PFSK-1 (cell line): ENCODE measurements around the gene MARCKSL1.

Source experiments
- FOXP2 ChIP-seq: optimal IDR thresholded peaks from 2 replicates; pipeline ENCODE3; 2011; ENCODE audit warnings: borderline replicate concordance, control low read depth, inconsistent platforms; ENCODE audit not compliant: insufficient read depth; ENCODE audit errors: extremely low read length, extremely low read depth
- POLR2AphosphoS5 ChIP-seq: IDR thresholded peaks from 2 replicates; pipeline ENCODE4 v1.6.1; 2012; ENCODE audit warnings: low read depth, mild to moderate bottlenecking, control low read depth, low read length, moderate library complexity
- SIN3A ChIP-seq: IDR thresholded peaks from 2 replicates; pipeline ENCODE4 v1.6.1; 2012; ENCODE audit warnings: mild to moderate bottlenecking, low read length, moderate library complexity, borderline replicate concordance; ENCODE audit not compliant: insufficient read depth
- TAF1 ChIP-seq: IDR thresholded peaks from 2 replicates; pipeline ENCODE4 v1.6.1; 2012; ENCODE audit warnings: low read length, control low read depth, borderline replicate concordance; ENCODE audit not compliant: insufficient read depth
- TF ChIP-seq, protein P1 (sequence below), 2 experiments: IDR thresholded peaks; 2 replicates each; pipeline versions ENCODE4 v1.6.1 to v1.8.0; 2011 to 2012; ENCODE audit warnings: low read depth in 2 of 2, low read length in 2 of 2, control low read depth in 1 of 2, inconsistent platforms in 1 of 2, mild to moderate bottlenecking in 1 of 2, moderate library complexity in 1 of 2; ENCODE audit not compliant: insufficient read depth in 1 of 2

Gene MARCKSL1

DNA sequence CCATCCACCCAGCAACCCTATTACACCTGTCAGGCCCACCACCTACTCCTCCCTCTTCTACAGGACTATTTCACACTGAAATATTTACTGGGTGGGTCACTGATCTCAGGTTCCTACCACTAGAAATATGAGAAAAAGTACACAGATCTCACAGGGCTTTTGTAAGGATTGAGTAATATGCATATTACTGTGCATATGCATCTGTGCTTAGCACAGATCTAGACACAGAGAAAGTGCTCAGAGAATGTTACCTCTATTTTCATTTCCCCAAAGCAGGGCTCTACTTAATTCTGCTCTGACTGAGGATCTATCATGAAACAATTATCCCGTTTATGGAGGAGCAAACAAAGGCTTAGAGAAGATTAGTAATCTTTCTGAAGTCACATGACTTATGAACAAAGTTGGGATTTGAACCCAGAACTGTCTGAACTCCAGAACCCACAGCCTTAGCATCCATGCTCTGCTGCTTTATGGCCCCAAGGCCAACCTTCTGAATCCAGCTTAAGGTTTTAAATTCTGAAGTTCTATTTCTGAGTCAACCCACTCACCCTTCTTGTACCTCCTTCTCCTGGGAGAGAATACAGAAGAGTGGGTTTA is 38.1 kb upstream of the MARCKSL1 start:
- no peak for TF ChIP-seq POLR2AphosphoS5
- TF ChIP-seq, protein P1, sequence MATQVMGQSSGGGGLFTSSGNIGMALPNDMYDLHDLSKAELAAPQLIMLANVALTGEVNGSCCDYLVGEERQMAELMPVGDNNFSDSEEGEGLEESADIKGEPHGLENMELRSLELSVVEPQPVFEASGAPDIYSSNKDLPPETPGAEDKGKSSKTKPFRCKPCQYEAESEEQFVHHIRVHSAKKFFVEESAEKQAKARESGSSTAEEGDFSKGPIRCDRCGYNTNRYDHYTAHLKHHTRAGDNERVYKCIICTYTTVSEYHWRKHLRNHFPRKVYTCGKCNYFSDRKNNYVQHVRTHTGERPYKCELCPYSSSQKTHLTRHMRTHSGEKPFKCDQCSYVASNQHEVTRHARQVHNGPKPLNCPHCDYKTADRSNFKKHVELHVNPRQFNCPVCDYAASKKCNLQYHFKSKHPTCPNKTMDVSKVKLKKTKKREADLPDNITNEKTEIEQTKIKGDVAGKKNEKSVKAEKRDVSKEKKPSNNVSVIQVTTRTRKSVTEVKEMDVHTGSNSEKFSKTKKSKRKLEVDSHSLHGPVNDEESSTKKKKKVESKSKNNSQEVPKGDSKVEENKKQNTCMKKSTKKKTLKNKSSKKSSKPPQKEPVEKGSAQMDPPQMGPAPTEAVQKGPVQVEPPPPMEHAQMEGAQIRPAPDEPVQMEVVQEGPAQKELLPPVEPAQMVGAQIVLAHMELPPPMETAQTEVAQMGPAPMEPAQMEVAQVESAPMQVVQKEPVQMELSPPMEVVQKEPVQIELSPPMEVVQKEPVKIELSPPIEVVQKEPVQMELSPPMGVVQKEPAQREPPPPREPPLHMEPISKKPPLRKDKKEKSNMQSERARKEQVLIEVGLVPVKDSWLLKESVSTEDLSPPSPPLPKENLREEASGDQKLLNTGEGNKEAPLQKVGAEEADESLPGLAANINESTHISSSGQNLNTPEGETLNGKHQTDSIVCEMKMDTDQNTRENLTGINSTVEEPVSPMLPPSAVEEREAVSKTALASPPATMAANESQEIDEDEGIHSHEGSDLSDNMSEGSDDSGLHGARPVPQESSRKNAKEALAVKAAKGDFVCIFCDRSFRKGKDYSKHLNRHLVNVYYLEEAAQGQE (IDR thresholded peaks at IDR 0.05; ENCODE audit: insufficient read depth in 1 of 2, low read depth in 2 of 2, low read length in 2 of 2) = no peak
- TF ChIP-seq SIN3A = no peak
- no peak for TF ChIP-seq TAF1
- no peak for TF ChIP-seq FOXP2

DNA sequence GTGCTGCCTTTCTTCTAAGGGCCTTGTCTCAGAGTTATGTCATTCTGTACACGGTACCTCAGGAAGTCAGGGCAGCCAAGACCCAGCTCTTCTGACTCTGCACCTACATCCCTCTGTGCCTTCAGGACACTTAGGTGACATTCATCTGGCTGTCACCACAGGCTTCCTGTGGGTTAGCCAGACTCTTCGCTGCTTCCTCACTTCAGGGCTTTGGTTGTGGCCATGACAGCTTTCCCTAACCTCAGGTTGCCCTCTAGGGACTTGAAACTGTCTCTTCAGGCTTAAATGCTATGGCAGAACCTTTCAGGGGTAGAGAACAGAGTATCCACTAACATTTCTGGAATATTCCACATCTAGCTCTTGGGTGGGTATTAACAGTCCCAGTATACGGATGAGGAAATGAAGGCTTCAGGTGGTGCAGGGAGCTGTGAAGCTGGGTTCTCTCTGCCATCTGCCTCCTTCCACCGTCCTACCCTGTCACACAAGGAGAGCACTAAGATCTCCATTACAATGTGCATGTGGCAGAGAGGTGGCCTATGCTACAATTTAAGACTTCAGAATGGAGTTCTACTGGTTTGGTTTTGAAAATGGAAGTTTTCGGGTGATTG is 36.2 kb upstream of the MARCKSL1 start:
- no peak for TF ChIP-seq TAF1
- TF ChIP-seq, protein P1 (IDR thresholded peaks at IDR 0.05; ENCODE audit: insufficient read depth in 1 of 2, low read depth in 2 of 2, low read length in 2 of 2) = no peak
- no peak for TF ChIP-seq SIN3A
- TF ChIP-seq FOXP2 = no peak
- TF ChIP-seq POLR2AphosphoS5 = no peak

DNA sequence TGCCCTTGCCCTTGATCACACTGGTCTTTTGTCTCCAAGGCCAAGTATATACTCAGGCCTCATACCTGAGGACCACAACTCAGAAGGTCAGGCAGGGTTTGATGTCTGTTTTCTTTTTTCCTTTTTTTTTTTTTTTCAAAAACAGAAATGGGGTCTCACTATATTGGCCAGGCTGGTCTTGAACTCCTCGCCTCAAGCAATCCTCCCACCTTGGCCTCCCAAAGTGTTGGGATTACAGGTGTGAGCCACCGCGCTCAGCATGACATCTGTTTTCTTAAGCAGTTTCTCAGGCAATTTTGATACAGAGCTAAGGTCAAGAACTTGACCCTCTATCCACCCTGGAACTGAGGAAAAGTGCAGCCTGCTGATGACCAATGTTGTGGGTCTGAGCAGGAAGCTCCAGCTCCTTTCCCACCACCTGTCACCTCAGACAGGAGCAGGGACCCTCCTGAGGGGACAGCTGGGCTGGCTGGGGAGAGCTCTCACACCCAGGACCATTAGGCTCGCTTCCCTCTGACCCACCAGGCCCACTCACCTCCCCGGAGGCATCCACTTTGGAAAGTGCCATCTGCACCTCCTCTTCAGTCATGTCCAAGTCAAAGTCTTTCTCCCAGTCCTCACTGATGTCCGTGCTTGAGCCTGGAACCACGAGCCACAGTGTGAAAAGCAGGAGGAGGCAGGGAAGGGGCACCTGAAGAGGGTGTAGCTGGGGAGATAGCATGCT is 32.0 kb upstream of the MARCKSL1 start:
- TF ChIP-seq FOXP2 (no peak), POLR2AphosphoS5 (no peak), SIN3A (no peak), TAF1 (no peak)
- TF ChIP-seq, protein P1 (IDR thresholded peaks at IDR 0.05; ENCODE audit: insufficient read depth in 1 of 2, low read depth in 2 of 2, low read length in 2 of 2) = no peak

DNA sequence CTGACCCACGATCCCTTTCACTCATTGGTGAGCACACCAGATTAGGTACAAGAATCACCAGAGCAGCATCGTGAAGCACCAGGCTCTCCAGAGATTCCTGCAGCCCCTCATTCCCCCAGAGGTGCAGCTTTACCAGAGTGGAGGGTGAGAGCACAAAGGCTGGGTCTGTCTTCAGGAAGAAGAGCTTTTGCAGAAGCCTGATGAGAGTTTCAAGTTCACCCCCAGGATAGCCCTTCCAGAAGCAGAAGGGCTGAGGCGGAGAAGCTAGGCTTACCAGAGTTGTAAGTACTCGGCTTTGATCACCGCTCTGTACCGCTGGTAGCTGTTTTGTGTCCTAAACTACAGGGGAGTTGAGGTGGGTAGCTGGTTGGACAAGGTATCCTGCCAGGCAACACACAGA is 29.4 kb upstream of the MARCKSL1 start:
- no peak for TF ChIP-seq FOXP2
- TF ChIP-seq POLR2AphosphoS5 = no peak
- TF ChIP-seq, protein P1 (IDR thresholded peaks at IDR 0.05; ENCODE audit: insufficient read depth in 1 of 2, low read depth in 2 of 2, low read length in 2 of 2) = no peak
- no peak for TF ChIP-seq SIN3A
- TF ChIP-seq TAF1 = no peak
